CD1c-positive myeloid dendritic cell (primary cell): Measurements from ENCODE around the gene SCAPER.
"Not testable (repeated sequence)": the region's sequence is repeated elsewhere in the genome, so short reads cannot be mapped to it uniquely, and the experiment has no call there.

Experiments
- DNase-seq: peaks from one replicate; pipeline ENCODE4 v3.0.0-alpha.2; 2016; ENCODE audit errors: extremely low spot score

Gene SCAPER

GRCh38 chr15:76772776-76773175 lies 132.4 kb downstream of the SCAPER start:
- DNase-seq, result no peak

DNA sequence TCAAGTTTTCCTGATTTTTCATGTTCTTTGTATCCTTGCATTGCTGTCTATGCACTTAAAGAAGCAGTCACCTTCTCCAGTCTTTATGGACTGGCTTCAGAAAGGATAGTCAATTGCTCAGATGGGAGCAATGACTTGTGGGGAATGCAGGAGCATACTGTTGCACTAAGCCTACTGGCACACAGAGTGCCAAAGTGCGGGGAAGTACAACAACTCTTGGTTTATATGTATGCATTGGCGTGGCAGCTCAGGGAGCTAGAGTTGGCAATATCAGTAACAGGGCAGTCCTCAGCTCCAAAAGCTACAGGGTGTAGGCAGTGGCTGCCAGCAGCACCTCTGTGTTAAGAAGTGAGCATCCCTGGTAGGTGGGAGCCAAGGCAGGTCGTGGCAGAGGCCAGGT lies 141.1 kb downstream of the SCAPER start:
- no peak for DNase-seq

DNA sequence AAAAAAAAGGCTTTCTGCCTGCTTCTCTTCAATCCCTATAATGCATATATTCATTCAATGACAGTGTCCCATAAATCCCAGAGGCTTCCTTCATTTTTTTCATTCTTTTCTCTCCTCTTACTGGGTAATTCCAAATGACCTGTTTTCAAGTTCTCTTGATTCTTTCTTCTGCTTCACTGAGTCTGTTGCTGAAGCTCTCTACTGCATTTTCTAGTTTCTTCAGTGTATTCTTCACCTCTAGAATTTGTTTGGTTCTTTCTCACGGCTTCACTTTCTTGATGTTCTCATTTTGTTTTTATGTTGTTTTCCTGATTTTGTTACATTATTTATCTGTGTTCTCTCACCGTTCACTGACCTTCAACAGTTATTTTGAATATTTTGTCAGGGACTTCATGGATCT lies 141.6 kb downstream of the SCAPER start:
- DNase-seq, result no peak

- no peak for DNase-seq
These were observed 148.8 kb downstream of the SCAPER start for GRCh38 chr15:76756381-76756780.

DNA sequence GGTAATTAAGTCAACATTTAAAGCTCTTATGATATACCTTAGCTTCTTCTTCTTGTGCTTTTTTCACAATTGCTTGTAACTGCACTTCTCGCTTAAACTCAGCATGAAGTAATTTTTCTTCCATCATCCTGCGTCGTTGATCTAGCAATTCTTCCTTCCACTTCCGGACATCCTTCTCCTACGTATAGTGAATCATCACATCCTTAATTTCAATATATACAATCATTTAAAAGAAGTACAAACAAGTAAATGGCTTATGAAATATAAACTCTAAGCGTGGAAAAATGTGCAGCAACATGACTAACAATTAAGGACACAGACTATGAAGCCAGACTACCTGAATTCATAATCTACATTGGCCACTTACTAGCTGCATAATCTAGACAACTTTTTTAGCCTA lies 151.4 kb downstream of the SCAPER start:
- no peak for DNase-seq

GRCh38 chr15:76753131-76753530 lies 152.0 kb downstream of the SCAPER start:
- DNase-seq, result no peak

DNA sequence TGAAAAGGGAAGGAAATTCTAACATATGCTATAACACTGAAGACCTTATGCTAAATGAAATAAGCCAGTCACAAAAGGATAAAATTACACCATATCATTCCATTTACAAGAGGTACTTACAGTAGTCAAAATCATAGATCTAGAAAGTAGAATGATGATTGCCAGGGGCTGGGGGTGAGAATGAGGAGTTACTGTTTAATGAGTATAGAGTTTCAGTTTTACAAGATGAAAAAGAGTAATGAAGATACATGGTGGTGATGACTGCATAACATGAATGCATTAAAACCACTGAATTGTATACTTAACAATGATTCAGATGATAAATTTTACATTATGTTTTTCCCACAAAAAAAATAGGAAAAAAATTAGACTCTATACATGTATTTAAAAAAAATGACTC lies 152.6 kb downstream of the SCAPER start:
- no peak for DNase-seq

DNA sequence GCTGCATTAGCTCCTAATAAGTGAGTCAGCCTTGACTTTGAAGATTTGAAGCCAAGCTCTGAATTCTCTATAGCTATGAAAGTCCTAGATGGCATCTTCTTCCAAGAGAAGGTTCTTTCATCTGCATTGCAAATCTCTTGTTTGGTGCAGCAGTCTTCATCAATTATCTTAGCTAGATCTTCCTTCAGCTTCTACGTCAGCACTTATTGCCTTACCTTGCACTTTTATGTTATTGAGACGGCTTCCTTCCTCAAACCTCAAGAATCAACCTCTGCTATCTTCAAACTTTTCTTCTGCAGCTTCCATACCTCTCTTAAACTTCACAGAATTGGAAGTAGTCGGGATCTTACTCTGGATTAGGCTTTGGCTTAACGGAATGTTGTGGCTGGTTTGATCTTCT lies 167.6 kb downstream of the SCAPER start:
- DNase-seq, result no peak

- DNase-seq, result not testable (repeated sequence)
These were observed 172.8 kb downstream of the SCAPER start for GRCh38 chr15:76732321-76732720.

DNA sequence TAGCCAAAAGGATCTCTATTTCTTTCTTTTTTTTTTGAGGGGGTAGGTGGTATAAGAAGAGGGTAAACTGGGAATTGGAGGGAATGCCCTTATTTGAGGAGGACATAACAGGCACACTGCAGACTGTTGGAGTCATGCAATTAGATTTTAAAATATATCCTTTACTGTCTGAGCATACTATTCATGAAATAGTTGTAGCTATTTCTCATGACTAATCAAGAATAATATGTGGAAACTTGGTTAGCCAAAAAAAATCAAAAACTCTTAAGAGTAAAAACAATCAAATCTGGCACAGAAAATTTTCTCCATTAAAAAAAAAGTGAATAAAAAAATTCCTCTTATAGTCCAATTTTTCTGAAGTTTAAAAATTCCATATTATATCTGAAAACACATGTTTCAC lies 174.9 kb downstream of the SCAPER start:
- no peak for DNase-seq

DNA sequence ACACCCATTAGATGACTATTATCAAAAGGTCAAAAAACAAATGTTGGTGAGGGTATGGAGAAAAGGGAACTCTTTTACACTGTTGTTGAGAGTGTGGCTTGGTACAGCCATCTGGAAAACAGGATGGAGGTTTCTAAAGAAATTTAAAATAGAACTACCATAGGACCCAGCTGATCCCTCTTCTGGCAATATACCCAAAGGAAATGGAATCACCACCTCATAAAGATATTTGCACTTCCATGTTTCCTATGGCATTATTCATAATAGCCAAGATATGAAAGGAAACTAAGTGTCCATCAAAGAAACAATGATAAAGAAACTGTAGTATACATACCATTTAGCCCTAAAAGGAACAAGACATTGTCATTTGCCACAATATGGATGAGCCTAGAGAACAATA lies 186.3 kb downstream of the SCAPER start:
- DNase-seq, result no peak

DNA sequence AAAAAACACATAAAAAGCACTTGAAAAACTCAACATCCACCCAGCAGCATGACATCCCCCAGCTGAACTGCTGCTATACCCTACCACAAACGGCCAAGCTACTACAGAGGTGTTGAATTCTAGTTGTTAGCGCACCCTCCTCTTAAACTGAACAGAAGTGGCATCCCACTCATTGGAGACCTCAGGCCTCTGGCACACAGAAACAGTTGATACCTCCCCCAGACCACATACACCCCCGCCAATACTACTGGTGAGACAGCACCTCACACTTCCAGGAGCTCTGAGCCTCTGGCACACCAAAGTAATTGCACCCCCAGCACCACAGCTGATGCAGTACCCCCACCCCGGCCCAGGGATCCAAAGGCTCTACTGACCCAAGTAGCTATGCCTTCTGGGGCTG lies 190.2 kb downstream of the SCAPER start:
- DNase-seq, result no peak

GRCh38 chr15:76711351-76711827 lies 193.8 kb downstream of the SCAPER start:
- no peak for DNase-seq

- DNase-seq, result not testable (repeated sequence)
These were observed 201.1 kb downstream of the SCAPER start for GRCh38 chr15:76704032-76704431.

DNA sequence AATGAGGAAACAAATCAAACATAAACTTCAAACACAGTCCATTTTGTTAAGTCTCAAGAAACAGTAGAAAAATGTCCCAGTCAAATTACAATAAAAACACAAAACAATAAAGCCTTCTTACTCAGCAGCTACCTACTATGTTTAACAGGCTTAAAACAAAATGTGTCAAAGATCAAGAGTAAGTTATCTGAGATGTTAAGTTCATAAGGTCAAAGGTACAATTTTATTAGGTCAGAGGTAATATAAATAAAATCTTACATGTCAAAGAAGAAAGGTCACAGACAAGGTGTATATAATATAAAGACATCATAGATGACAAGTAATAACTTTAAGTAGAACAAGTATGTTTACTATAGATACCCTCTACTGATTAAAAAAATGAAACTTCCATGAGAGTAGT lies 208.3 kb downstream of the SCAPER start:
- no peak for DNase-seq

- DNase-seq, result not testable (repeated sequence)
These were observed 212.6 kb downstream of the SCAPER start for GRCh38 chr15:76692546-76692945.

DNA sequence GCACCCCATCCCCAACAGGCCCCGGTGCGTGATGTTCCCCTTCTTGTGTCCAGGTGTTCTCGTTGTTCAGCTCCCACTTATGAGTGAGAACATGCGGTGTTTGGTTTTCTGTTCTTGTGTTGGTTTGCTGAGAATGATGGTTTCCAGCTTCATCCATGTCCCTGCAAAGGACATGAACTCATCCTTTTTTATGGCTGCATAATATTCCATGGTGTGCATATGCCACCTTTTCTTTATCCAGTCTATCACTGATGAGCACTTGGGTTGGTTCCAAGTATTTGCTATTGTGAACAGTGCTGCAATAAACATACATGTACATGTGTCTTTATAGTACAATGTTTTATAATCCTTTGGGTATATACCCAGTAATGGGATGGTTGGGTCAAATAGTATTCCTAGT lies 217.5 kb downstream of the SCAPER start:
- not testable (repeated sequence) for DNase-seq

GRCh38 chr15:76684002-76684401 lies 221.1 kb downstream of the SCAPER start:
- DNase-seq, result no peak

DNA sequence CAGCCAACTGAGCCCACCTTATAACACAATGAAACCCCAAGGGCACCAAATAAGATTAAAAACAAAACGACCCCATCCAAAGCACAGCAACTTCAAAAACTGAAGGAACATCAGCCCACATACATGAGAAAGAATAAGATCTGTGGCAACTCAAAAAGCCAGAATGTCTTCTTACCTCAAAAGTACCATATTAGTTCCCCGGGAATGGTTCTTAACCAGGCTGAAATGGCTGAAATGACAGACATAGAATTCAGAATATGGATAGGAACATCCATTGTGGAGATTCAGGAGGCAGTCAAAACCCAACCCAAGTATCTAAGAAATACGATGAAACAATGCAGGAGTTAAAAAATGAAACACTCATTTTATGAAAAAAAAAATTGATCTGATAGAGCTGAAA lies 222.3 kb downstream of the SCAPER start:
- DNase-seq, result no peak

GRCh38 chr15:76682259-76682658 lies 222.9 kb downstream of the SCAPER start:
- no peak for DNase-seq

DNA sequence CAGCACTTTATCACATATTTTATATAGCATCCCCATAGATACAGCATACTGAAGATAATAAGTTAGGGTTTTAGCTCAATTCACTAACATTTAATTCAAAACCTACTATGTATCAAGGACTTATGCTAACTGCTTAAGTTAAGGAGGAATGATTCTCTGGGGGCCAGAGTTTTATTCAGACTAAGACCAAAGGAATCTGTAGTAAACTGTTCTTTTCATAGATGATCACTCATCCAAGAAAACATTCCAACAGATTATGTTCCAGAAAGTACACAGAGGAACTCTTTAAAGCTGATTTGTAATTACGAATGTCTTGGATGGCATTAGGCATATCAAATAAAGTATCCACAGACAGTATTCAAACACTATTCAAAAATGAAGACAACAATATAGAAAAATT lies 226.4 kb downstream of the SCAPER start:
- DNase-seq, result no peak

- no peak for DNase-seq
These were observed 230.3 kb downstream of the SCAPER start for GRCh38 chr15:76674883-76675282.

DNA sequence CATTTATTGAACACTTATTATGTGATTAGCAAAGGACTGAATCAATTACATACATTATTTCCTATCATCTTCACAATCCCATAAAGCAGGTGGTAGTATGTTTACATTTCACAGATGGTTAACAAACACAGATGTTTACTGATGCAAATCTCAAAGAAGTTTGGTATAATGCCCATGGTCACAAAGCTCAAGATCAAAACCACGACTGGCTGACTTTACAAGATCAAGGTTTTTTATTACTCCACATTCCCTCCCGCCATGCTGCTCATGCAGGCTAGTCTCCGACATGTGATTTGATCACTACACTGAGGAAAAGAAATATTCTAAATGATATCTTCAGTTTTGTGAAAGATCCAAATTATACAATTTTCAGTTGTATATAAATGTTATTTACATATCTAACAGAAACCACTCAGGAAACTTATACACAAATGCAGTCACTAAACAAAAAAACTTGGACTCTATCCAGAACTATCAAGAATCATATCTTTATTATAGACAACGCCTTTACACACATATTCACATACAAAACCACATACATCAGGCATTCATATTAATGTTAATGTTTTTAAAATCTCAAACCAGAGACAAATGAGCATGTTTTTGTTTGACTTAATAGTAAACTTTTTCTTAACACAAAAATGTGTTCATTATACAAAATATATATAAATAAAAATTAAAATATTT lies 235.5 kb downstream of the SCAPER start:
- no peak for DNase-seq

DNA sequence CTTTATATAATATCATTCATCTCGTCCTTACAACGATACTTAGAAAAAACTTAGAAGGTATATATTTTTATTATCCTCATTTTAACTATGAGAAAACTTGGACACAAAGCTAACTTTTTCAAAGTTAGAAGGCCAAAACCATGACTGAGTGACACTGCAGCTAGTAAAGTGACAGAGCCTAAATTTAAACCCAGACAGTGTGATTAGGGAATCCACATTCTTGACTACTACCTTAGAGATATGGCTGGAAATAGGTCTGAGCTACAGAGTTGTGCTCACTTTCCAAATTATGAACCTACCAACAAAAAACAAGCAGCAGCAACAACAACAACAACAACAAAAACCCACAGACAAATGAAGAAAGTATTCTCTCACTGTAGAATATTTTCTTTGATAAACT lies 236.2 kb downstream of the SCAPER start:
- no peak for DNase-seq
